ENCODE results near the gene EDN2.

Gene EDN2

DNA sequence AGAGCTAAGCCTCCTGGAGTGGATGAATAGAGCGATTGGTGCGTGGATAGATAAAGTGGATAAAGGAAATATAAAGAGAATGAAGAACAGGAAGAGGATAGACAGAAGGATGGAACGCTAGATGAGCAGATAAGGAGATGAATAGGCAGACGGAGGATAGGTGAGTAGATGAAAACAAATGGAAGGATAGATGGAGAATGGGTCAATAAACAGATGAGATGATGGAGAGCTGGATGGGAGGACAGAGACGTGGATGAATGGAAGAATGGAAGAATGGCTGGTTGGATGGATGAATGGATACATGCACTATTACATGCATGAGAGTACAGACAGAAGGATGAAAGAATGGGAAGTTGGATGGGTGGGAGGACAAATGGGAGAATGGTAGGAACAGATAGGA is 35.2 kb upstream of the EDN2 start:
- DNase-seq (ENCODE audit: insufficient read length, low spot score) = no peak
- no peak for TF ChIP-seq SPI1 (IDR thresholded peaks at IDR 0.05; ENCODE audit: low read depth, low read length)
- TF ChIP-seq PAX5 (IDR thresholded peaks at IDR 0.05; ENCODE audit: insufficient read depth, low read length, severe bottlenecking) = no peak
- no peak for TF ChIP-seq TAF1 (IDR thresholded peaks at IDR 0.05; ENCODE audit: low read depth, low read length)
- TF ChIP-seq POU2F2 (IDR thresholded peaks at IDR 0.05; ENCODE audit: low read depth, low read length) = no peak
- TF ChIP-seq POLR2A (IDR thresholded peaks at IDR 0.05; ENCODE audit: low read depth, low read length) = no peak
- no peak for TF ChIP-seq POLR2AphosphoS5 (IDR thresholded peaks at IDR 0.05; ENCODE audit: low read depth, low read length)
- no peak for FAIRE-seq

DNA sequence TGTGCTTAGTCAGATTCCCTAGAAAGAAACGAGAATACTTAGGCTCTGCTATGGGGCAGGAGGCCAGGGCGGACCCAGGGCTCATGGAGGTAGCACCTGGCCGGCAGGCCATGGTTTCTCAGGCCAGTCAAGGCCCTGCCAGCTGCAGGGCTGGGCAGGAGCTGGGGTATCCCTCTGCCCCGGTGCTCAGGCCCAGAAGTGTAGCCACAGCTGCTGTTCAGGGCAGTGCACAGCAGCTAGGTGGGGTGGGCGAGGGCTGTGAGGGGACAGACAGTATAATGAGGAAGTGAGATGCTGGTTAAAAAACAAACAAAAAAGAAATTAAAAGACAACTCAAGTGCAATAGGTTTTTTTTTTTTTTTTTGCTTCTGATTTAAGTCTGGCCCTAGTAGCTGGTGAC is 34.0 kb upstream of the EDN2 start:
- TF ChIP-seq TAF1 (IDR thresholded peaks at IDR 0.05; ENCODE audit: low read depth, low read length) (no peak), SPI1 (IDR thresholded peaks at IDR 0.05; ENCODE audit: low read depth, low read length) (peak; percentile 83)
- DNase-seq (ENCODE audit: insufficient read length, low spot score) (no peak), FAIRE-seq (peak; percentile 66)

DNA sequence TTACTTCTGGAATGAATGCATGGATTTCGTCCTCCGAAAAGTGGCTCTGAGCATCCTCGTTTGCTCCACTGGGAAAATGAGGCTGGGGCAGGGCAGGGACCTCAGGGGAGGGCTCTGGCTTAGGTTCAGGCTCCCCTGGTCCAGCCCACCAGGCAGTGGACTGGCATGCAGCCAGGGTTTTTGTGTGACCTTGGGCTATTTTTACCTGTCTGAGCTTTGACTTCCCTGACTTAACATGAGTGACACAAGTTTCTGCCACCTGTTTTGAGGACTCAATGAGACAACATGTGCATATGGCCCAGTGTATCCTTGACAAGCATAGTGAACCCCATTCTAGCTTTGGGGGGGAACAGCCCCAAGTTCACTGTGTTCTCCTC is 32.6 kb upstream of the EDN2 start:
- DNase-seq (ENCODE audit: insufficient read length, low spot score) (no peak), FAIRE-seq (peak; percentile 48)
- TF ChIP-seq POLR2AphosphoS5 (IDR thresholded peaks at IDR 0.05; ENCODE audit: low read depth, low read length) (no peak), TAF1 (IDR thresholded peaks at IDR 0.05; ENCODE audit: low read depth, low read length) (no peak), POU2F2 (IDR thresholded peaks at IDR 0.05; ENCODE audit: low read depth, low read length) (no peak), SPI1 (IDR thresholded peaks at IDR 0.05; ENCODE audit: low read depth, low read length) (no peak), POLR2A (IDR thresholded peaks at IDR 0.05; ENCODE audit: low read depth, low read length) (no peak)

DNA sequence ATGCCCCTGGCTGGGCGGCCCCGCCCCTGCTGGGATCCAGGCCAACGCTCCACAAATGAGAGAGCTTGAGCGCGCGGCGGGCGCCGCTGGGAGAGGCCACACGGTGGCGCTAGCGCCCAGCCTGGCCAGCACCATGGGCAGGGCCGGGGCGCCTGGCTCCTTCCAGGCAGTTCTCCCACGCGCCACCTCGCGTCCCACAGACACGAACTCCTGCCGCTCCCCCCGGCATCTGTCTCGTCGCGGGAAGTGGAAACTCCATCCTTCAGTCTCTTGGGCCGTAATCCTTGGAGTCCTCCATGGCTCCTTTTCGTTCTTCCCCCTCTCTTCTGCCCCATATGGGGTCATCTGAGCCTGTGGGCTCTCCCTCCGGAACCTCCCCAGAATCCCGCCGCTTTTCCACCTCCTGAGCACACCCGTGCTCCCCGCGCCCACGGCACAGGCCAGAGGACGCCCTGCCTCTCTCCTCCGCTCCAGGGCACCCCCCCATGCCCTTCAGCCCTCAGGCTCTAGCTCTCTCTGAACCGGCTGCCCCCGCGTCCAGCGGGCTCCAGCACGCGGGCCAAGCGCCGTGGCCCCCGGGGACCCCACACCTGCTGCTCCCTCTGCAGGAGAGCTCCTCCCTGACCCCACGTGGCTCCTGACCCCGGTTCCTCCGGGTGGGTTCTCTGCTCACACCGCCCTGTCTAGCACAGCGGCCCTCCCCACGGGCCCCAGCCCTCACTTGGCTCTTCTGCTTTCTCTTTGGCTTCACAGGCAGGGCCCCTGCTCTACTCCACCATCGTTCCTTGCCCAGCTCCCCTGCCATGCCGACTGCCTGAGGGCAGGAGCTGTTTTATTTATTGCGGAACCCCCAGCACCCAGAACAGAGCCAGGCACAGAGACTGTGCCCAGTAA is 31.9 kb upstream of the EDN2 start:
- peak; percentile 89 for FAIRE-seq
- TF ChIP-seq TAF1 (IDR thresholded peaks at IDR 0.05; ENCODE audit: low read depth, low read length) (no peak), POLR2AphosphoS5 (IDR thresholded peaks at IDR 0.05; ENCODE audit: low read depth, low read length) (no peak), POU2F2 (IDR thresholded peaks at IDR 0.05; ENCODE audit: low read depth, low read length) (no peak), PAX5 (IDR thresholded peaks at IDR 0.05; ENCODE audit: insufficient read depth, low read length, severe bottlenecking) (no peak), SPI1 (IDR thresholded peaks at IDR 0.05; ENCODE audit: low read depth, low read length) (no peak), POLR2A (IDR thresholded peaks at IDR 0.05; ENCODE audit: low read depth, low read length) (no peak)
- peak; percentile 97 for DNase-seq (ENCODE audit: insufficient read length, low spot score)

DNA sequence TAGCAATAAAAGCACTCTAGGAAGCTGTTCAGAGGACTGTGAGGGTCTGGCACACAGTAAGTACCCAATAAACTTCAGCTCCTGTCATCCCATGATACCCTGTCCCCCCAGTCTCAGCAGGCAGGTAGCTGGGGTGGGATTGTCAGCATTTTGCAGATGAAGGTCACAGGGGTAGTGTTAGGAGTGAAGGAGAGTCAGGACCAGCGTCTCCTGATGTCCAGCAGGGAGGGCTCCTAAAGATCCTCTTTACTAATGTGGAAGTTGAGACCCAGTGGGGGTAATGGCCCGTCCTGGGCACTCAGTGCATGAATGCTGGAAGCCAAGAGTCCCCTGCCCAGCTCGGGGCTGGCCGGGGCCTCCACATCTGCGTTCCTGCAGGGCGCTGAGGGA is 31.3 kb upstream of the EDN2 start:
- no peak for DNase-seq (ENCODE audit: insufficient read length, low spot score)
- TF ChIP-seq POU2F2 (IDR thresholded peaks at IDR 0.05; ENCODE audit: low read depth, low read length) = no peak
- TF ChIP-seq POLR2A (IDR thresholded peaks at IDR 0.05; ENCODE audit: low read depth, low read length) = no peak
- no peak for TF ChIP-seq POLR2AphosphoS5 (IDR thresholded peaks at IDR 0.05; ENCODE audit: low read depth, low read length)
- TF ChIP-seq PAX5 (IDR thresholded peaks at IDR 0.05; ENCODE audit: insufficient read depth, low read length, severe bottlenecking) = no peak
- no peak for TF ChIP-seq SPI1 (IDR thresholded peaks at IDR 0.05; ENCODE audit: low read depth, low read length)
- no peak for TF ChIP-seq TAF1 (IDR thresholded peaks at IDR 0.05; ENCODE audit: low read depth, low read length)
- FAIRE-seq = no peak

DNA sequence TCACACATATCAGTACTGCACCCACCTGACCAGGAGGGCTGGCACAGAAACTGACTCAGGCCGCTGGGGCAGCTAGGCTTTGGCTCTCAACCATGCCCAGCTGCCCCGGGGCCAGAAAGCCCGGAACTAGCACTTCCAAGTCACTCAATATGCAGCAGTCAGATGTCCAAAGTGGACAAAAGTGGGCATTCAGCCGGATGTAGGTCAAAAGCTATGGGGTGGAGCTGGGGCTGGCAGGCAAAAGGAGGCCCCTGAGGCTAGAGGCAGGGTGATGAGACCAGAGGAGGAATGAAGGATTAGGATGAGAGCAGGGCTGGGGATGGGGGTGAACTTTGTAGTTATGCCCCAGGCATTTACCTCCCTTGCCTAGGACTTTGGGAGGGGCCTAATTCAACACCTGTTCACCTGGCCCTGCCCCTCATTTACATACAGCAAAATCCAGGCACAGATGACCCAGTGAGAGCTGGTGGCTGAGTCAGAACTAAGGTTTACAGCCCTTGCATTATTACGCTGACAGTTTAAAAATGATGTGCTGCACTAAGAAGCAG is 30.7 kb upstream of the EDN2 start:
- TF ChIP-seq SPI1 (IDR thresholded peaks at IDR 0.05; ENCODE audit: low read depth, low read length) (no peak), PAX5 (IDR thresholded peaks at IDR 0.05; ENCODE audit: insufficient read depth, low read length, severe bottlenecking) (no peak), POU2F2 (IDR thresholded peaks at IDR 0.05; ENCODE audit: low read depth, low read length) (no peak), TAF1 (IDR thresholded peaks at IDR 0.05; ENCODE audit: low read depth, low read length) (no peak)
- DNase-seq (ENCODE audit: insufficient read length, low spot score) (no peak), FAIRE-seq (peak; percentile 9)

DNA sequence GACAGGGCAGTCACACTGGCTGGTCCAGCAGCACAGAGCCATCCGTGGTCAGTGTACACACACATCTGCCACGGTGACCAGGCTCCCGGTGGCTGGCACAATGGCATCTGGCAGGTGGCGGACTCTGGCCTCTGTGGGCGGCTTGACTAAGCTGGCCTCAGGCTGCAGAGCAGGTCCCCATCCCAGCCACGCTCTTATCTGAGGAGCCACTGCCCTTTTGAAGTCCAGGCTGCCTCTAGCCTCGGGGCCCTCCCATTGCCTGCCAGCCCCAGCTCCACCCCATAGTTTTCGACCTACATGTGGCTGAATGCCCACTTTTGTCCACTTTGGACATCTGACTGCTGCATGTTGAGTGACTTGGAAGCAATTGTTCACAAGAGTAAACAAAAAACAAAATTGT is 29.9 kb upstream of the EDN2 start:
- TF ChIP-seq POLR2AphosphoS5 (IDR thresholded peaks at IDR 0.05; ENCODE audit: low read depth, low read length) = no peak
- no peak for TF ChIP-seq POLR2A (IDR thresholded peaks at IDR 0.05; ENCODE audit: low read depth, low read length)
- no peak for TF ChIP-seq POU2F2 (IDR thresholded peaks at IDR 0.05; ENCODE audit: low read depth, low read length)
- no peak for TF ChIP-seq SPI1 (IDR thresholded peaks at IDR 0.05; ENCODE audit: low read depth, low read length)
- TF ChIP-seq TAF1 (IDR thresholded peaks at IDR 0.05; ENCODE audit: low read depth, low read length) = no peak
- TF ChIP-seq PAX5 (IDR thresholded peaks at IDR 0.05; ENCODE audit: insufficient read depth, low read length, severe bottlenecking) = no peak
- FAIRE-seq = no peak

DNA sequence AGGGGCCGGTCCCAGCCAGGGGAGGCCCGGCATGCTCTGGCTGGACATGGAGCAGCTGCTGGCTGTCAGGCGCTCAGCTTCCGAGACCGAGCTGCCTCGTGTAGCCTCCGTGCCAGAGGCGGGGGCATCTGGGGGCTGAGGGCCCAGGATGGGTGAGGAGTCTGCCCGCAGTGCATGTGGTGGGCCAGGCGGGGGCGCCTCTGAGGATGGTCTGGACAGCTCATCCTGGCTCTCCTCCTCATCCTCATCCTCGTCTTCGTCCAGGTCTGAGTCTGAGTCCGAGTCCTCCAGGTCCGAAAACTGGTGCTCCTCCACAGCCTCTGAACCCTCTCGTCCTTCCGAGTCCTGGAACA is 28.9 kb upstream of the EDN2 start:
- TF ChIP-seq POLR2AphosphoS5 (IDR thresholded peaks at IDR 0.05; ENCODE audit: low read depth, low read length) (no peak), SPI1 (IDR thresholded peaks at IDR 0.05; ENCODE audit: low read depth, low read length) (no peak), PAX5 (IDR thresholded peaks at IDR 0.05; ENCODE audit: insufficient read depth, low read length, severe bottlenecking) (no peak), POU2F2 (IDR thresholded peaks at IDR 0.05; ENCODE audit: low read depth, low read length) (no peak), POLR2A (IDR thresholded peaks at IDR 0.05; ENCODE audit: low read depth, low read length) (no peak), TAF1 (IDR thresholded peaks at IDR 0.05; ENCODE audit: low read depth, low read length) (no peak)
- FAIRE-seq = peak; percentile 40
- peak; percentile 60 for DNase-seq (ENCODE audit: insufficient read length, low spot score)

More for the DNA sequence above, 29.9 kb upstream of the EDN2 start:
- DNase-seq (ENCODE audit: insufficient read length, low spot score) = no peak

DNA sequence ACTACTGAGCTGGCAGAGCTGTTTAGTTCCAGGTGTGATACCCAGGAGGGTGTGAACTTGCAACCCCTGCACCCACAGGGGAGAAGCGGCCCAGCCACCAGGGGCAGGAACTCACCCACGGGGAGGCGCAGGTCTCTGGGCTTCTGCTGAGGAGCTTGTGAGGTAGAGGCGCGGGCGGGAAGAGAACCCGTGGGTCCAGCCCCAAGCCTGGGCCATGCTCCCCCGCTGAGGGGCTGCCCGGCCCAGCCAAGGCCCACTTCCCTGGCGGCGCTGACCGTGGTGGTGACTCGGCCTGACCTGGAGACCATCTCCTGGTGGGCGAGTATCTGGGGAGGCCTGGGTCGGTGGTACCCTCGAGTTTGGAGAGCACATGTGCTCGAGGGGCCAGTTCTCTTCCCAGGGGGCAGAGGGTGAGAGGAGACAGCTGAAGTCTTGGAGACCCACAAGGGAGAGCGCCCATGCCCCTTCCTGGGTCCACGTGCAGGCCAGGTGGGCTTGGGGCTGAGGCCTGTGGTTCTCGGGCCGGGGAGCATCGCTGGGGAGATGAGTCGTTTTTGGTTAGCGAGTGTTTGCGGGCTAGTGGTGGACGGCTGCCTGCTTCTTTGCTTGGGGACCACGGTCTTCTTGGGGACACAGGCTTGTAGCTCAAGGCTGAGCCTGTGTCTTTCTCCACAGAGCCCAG is 28.4 kb upstream of the EDN2 start:
- no peak for DNase-seq (ENCODE audit: insufficient read length, low spot score)
- TF ChIP-seq PAX5 (IDR thresholded peaks at IDR 0.05; ENCODE audit: insufficient read depth, low read length, severe bottlenecking) (no peak), POLR2A (IDR thresholded peaks at IDR 0.05; ENCODE audit: low read depth, low read length) (no peak), SPI1 (IDR thresholded peaks at IDR 0.05; ENCODE audit: low read depth, low read length) (no peak), POU2F2 (IDR thresholded peaks at IDR 0.05; ENCODE audit: low read depth, low read length) (no peak), POLR2AphosphoS5 (IDR thresholded peaks at IDR 0.05; ENCODE audit: low read depth, low read length) (no peak), TAF1 (IDR thresholded peaks at IDR 0.05; ENCODE audit: low read depth, low read length) (no peak)
- FAIRE-seq = no peak

Data from GM12891 (cell line).